Endothelial cell (in vitro differentiated cells): ENCODE data around the gene TENT4A. TPM values are rescaled to one million over a fixed set of nuclear protein-coding genes. Genes with fewer than 3 reads are reported as not detected.

ENCODE experiments used
- DNase-seq: peaks from one replicate; pipeline ENCODE4 v3.0.0; 2021; ENCODE audit warnings: low spot score
- H3K27ac Mint-ChIP-seq: one replicate; pipeline ENCODE4 v1.8.0; 2021; ENCODE audit warnings: mixed read lengths, inconsistent platforms; ENCODE audit not compliant: unreplicated experiment
- H3K27me3 Mint-ChIP-seq: one replicate; pipeline ENCODE4 v1.8.0; 2021; ENCODE audit warnings: mild to moderate bottlenecking, moderate library complexity, mixed read lengths, inconsistent platforms; ENCODE audit not compliant: unreplicated experiment
- H3K36me3 Mint-ChIP-seq: one replicate; pipeline ENCODE4 v1.8.0; 2021; ENCODE audit warnings: mild to moderate bottlenecking, low read depth, mixed read lengths, inconsistent platforms; ENCODE audit not compliant: unreplicated experiment
- H3K4me1 Mint-ChIP-seq: one replicate; pipeline ENCODE4 v1.8.0; 2021; ENCODE audit warnings: mild to moderate bottlenecking, mixed read lengths, inconsistent platforms; ENCODE audit not compliant: unreplicated experiment
- H3K4me3 Mint-ChIP-seq: one replicate; pipeline ENCODE4 v1.8.0; 2021; ENCODE audit warnings: mild to moderate bottlenecking, mixed read lengths, inconsistent platforms; ENCODE audit not compliant: unreplicated experiment
- H3K9me3 Mint-ChIP-seq: one replicate; pipeline ENCODE4 v1.8.0; 2021; ENCODE audit warnings: mixed read lengths, inconsistent platforms; ENCODE audit not compliant: unreplicated experiment
- CTCF ChIP-seq: fragments of 200-600 bp; sonication (generic); IDR thresholded peaks from one replicate; pipeline ENCODE4 v1.5.0; 2021; ENCODE audit warnings: antibody characterized with exemption; ENCODE audit not compliant: unreplicated experiment
- total RNA-seq: library from RNA; stranded (reverse); fragmentation: NEBNext Ultra II Directional; extraction: Animal tissue kit (Norgen Biotek cat#: 25700); gene quantifications from one replicate; pipeline ENCODE4 v1.2.1, GENCODE V29; 2021; ENCODE audit not compliant: unreplicated experiment

Gene TENT4A
- total RNA-seq, 1 donor from 2014 or later = 24.7 TPM

- Mint-ChIP-seq H3K4me3 (no peak overlapping the region), H3K27me3 (no peaks in the 10 kb centered on the region), H3K4me1 (peaks cover 4% of the 10 kb centered on the region), H3K36me3 (no peaks in the 10 kb centered on the region), H3K27ac (no peak overlapping the region), H3K9me3 (no peaks in the 10 kb centered on the region)
- no peak for DNase-seq
- no peak for TF ChIP-seq CTCF
These were observed 29.2 kb upstream of the TENT4A start for GRCh38 chr5:6684075-6684474.

DNA sequence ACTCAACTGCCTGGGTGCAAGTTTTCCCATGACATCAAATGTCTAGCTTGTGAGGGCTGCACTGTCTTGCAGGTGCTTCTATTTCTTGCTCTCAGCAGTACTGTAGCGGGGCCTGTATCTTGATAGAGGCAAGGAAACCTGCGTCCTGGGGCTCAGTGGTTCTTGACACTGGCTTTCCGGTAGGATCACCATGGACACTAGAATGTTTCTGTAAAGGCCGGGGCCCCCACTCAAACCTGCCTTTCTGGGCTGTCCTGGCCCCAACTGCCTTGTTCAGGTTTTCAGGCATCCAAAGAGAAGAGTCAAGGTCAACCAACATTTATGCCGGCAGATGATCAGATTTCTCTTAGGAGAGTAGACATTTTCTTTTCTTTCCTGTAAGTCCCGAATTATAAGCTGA is 26.7 kb upstream of the TENT4A start:
- DNase-seq = no peak
- Mint-ChIP-seq H3K9me3 (no peaks in the 10 kb centered on the region), H3K36me3 (no peaks in the 10 kb centered on the region), H3K27ac (no peak overlapping the region), H3K4me1 (peaks cover 4% of the 10 kb centered on the region), H3K4me3 (peak overlapping the region; percentile 68), H3K27me3 (no peaks in the 10 kb centered on the region)
- no peak for TF ChIP-seq CTCF

DNA sequence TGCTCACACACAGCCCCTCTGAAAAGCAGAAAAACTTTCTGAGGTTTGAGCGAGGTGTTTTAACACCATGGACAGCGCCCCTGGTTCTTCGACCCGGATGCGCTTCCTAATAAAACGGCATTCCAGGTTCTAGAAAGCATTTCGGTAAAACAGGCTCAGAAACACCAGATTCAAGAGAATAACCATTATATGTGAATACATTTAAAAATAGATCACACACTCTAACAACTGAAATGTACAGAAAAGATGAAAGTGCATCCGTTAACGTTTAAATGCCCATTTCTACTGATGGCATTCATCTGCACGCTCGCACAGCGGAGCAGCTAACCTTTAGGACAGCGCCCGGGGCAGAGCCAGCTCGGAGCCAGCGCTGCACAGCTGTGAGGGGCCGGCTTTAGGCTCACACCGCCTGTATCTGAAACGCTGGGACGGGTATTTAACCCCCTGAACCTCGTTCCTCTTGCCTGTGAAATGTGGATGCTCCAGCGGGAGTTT is 26.3 kb upstream of the TENT4A start:
- Mint-ChIP-seq H3K4me3 (peak overlapping the region; percentile 37), H3K36me3 (no peaks in the 10 kb centered on the region), H3K9me3 (no peaks in the 10 kb centered on the region), H3K4me1 (peaks cover 4% of the 10 kb centered on the region), H3K27me3 (no peaks in the 10 kb centered on the region), H3K27ac (no peak overlapping the region)
- TF ChIP-seq CTCF = no peak
- peak; percentile 66 for DNase-seq

DNA sequence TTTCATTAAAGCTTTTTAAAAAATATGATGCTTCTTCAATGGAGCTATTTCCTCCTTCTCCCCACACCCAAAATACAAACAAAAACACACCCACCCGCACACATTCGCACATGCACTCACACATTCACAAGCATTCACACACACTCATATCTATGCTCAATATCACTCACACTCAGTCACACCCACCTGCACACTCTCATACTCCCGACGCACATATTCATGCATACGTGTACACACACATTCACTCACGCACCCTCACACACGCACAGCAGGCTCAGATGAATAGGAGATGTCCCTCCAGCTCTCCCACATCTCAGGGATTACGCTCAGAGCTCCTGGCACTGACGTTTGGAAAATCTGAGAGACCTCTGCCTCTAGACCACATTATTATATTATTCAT is 25.7 kb upstream of the TENT4A start:
- Mint-ChIP-seq H3K4me1 (peaks cover 4% of the 10 kb centered on the region), H3K27me3 (no peaks in the 10 kb centered on the region), H3K36me3 (no peaks in the 10 kb centered on the region), H3K27ac (no peak overlapping the region), H3K4me3 (peak overlapping the region; percentile 4), H3K9me3 (no peaks in the 10 kb centered on the region)
- no peak for DNase-seq
- TF ChIP-seq CTCF = no peak

- no peak overlapping the region for H3K27ac Mint-ChIP-seq
- no peak for DNase-seq
- no peaks in the 10 kb centered on the region for H3K36me3 Mint-ChIP-seq
- H3K4me1 Mint-ChIP-seq = no peaks in the 10 kb centered on the region
- no peaks in the 10 kb centered on the region for H3K9me3 Mint-ChIP-seq
- H3K4me3 Mint-ChIP-seq = no peak overlapping the region
- TF ChIP-seq CTCF = no peak
- H3K27me3 Mint-ChIP-seq = no peaks in the 10 kb centered on the region
These were observed 20.3 kb upstream of the TENT4A start for GRCh38 chr5:6692906-6693305.
